ENCODE data around the gene PHACTR4. TPM values are rescaled to one million over a fixed set of nuclear protein-coding genes. Genes with fewer than 3 reads are reported as not detected.
"Not testable (repeated sequence)": the region's sequence is repeated elsewhere in the genome, so short reads cannot be mapped to it uniquely, and the experiment has no call there.

PHACTR4 gene
- total and polyA plus RNA-seq, 4 donors: 15.1 to 34.9 (median 20.6) TPM

DNA sequence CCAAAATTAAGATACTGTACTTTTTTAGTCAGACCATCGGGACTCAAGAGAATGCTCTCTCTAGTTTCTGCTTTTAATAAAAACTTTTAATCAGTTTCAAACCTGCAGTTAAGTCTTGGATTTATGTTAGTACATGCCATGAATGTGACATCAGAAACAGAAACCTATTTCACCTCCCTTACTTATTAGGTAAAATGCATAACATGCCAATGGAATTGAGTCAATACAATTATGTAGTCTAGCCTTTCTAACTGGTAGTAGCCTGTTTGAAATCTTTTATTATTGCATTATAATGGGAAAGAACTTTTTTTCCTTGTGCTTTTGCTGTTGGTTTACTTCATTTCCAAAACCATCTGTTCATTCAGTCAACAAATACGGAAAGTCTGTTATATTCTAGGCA lies 4.8 kb downstream of the PHACTR4 start:
- Histone ChIP-seq H3K9me3 (ENCODE audit: control insufficient read depth in 4 of 4, insufficient read depth in 3 of 4, low read length in 3 of 4) (no peaks in the 10 kb centered on the region), H3K27ac (ENCODE audit: low read depth in 1 of 2, low read length in 1 of 2) (no peak overlapping the region), H3K4me3 (no peak overlapping the region), H3K36me3 (ENCODE audit: control insufficient read depth in 4 of 4, insufficient read depth in 4 of 4, low read length in 4 of 4) (no peaks in the 10 kb centered on the region), H3K9ac (ENCODE audit: insufficient read depth in 1 of 2, low read length in 2 of 2) (no peak overlapping the region), H3K4me1 (ENCODE audit: control insufficient read depth in 5 of 5, insufficient read depth in 5 of 5, low read length in 5 of 5) (peaks cover 4 to 7% (median 4%) of the 10 kb centered on the region in 5 donors), H3K27me3 (ENCODE audit: control insufficient read depth in 3 of 3, insufficient read depth in 3 of 3, low read length in 2 of 3) (no peaks in the 10 kb centered on the region)
- WGBS, 2 donors: 84 to 90% methylated on average over 2 of the region's 2 CpGs
- DNase-seq (peak in 2 of 3 donors; percentile 7 to 14), ATAC-seq (ENCODE audit: insufficient read depth, low FRiP score) (no peak)
- TF ChIP-seq, protein P1, sequence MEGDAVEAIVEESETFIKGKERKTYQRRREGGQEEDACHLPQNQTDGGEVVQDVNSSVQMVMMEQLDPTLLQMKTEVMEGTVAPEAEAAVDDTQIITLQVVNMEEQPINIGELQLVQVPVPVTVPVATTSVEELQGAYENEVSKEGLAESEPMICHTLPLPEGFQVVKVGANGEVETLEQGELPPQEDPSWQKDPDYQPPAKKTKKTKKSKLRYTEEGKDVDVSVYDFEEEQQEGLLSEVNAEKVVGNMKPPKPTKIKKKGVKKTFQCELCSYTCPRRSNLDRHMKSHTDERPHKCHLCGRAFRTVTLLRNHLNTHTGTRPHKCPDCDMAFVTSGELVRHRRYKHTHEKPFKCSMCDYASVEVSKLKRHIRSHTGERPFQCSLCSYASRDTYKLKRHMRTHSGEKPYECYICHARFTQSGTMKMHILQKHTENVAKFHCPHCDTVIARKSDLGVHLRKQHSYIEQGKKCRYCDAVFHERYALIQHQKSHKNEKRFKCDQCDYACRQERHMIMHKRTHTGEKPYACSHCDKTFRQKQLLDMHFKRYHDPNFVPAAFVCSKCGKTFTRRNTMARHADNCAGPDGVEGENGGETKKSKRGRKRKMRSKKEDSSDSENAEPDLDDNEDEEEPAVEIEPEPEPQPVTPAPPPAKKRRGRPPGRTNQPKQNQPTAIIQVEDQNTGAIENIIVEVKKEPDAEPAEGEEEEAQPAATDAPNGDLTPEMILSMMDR (IDR thresholded peaks at IDR 0.05; ENCODE audit: control extremely low read depth, extremely low read depth): no peak

DNA sequence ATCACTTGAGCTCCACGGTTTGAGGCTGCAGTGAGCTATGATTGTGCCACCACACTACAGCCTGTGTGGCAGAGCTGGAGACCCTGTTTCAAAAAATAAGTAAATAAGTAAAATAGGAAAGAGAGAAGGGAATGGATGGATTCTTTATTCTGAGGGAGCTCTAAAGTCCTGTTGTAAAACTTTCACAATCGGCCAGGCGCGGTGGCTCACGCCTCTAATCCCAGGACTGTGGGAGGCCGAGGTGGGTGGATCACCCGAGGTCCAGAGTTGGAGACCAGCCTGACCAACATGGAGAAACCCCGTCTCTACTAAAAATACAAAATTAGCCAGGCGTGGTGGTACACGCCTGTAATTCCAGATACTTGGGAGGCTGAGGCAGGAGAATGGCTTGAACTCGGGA lies 6.1 kb downstream of the PHACTR4 start:
- not testable (repeated sequence) for H3K27me3 ChIP-seq (ENCODE audit: control insufficient read depth in 3 of 3, insufficient read depth in 3 of 3, low read length in 2 of 3); DNase-seq; H3K36me3 ChIP-seq (ENCODE audit: control insufficient read depth in 4 of 4, insufficient read depth in 4 of 4, low read length in 4 of 4); ATAC-seq (ENCODE audit: insufficient read depth, low FRiP score); H3K9me3 ChIP-seq (ENCODE audit: control insufficient read depth in 4 of 4, insufficient read depth in 3 of 4, low read length in 3 of 4); H3K4me3 ChIP-seq; H3K9ac ChIP-seq (ENCODE audit: insufficient read depth in 1 of 2, low read length in 2 of 2); H3K27ac ChIP-seq (ENCODE audit: low read depth in 1 of 2, low read length in 1 of 2); H3K4me1 ChIP-seq (ENCODE audit: control insufficient read depth in 5 of 5, insufficient read depth in 5 of 5, low read length in 5 of 5)
- 93% methylated on average over 11 of the region's 11 CpGs for WGBS, 2 donors

DNA sequence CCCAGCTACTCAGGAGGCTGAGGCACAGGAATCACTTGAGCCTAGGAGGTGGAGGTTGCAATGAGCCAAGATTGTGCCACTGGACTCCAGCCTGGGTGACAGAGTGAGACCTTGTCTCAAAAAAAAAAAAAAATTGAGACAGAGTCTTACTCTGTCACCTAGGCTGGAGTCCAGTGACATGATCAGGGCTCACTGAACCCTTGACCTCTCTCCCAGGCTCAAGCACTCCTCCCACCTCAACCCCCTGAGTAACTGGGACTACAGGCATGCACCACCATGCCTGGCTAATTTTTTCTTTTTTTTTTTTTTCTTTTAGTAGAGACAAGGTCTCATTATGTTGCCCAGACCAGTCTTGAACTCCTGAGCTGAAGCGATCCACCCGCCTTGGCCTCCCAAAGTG lies 6.7 kb downstream of the PHACTR4 start:
- H3K4me1 ChIP-seq (ENCODE audit: control insufficient read depth in 5 of 5, insufficient read depth in 5 of 5, low read length in 5 of 5); H3K36me3 ChIP-seq (ENCODE audit: control insufficient read depth in 4 of 4, insufficient read depth in 4 of 4, low read length in 4 of 4); ATAC-seq (ENCODE audit: insufficient read depth, low FRiP score); H3K9ac ChIP-seq (ENCODE audit: insufficient read depth in 1 of 2, low read length in 2 of 2); DNase-seq; H3K9me3 ChIP-seq (ENCODE audit: control insufficient read depth in 4 of 4, insufficient read depth in 3 of 4, low read length in 3 of 4); H3K4me3 ChIP-seq; H3K27ac ChIP-seq (ENCODE audit: low read depth in 1 of 2, low read length in 1 of 2); H3K27me3 ChIP-seq (ENCODE audit: control insufficient read depth in 3 of 3, insufficient read depth in 3 of 3, low read length in 2 of 3): not testable (repeated sequence)
- WGBS, 2 donors: 98 to 99% methylated on average over 2 of the region's 2 CpGs

DNA sequence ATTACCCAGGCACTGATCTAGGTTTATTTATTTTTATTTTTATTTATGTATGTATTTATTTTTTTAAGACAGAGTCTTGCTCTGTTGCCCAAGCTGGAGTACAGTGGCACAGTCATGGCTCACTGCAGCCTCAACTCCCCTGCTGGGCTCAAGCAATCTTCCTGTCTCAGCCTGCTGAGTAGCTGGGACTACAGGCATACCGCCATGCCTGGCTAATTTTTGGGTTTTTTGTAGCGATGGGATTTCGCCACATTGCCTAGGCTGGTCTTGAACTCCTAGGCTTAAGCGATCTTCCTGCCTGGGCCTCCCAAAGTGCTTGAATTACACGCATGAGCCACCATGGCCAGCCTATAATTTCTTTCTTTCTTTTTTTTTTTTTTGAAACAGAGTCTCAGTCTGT lies 9.4 kb downstream of the PHACTR4 start:
- DNase-seq: no peak
- Histone ChIP-seq H3K4me3 (no peak overlapping the region), H3K27ac (ENCODE audit: low read depth in 1 of 2, low read length in 1 of 2) (no peak overlapping the region), H3K36me3 (ENCODE audit: control insufficient read depth in 4 of 4, insufficient read depth in 4 of 4, low read length in 4 of 4) (no peaks in the 10 kb centered on the region), H3K4me1 (ENCODE audit: control insufficient read depth in 5 of 5, insufficient read depth in 5 of 5, low read length in 5 of 5) (peaks cover 0 to 4% (median 0%) of the 10 kb centered on the region in 5 donors), H3K27me3 (ENCODE audit: control insufficient read depth in 3 of 3, insufficient read depth in 3 of 3, low read length in 2 of 3) (no peaks in the 10 kb centered on the region), H3K9ac (ENCODE audit: insufficient read depth in 1 of 2, low read length in 2 of 2) (no peak overlapping the region), H3K9me3 (ENCODE audit: control insufficient read depth in 4 of 4, insufficient read depth in 3 of 4, low read length in 3 of 4) (no peaks in the 10 kb centered on the region)
- TF ChIP-seq, protein P1 (IDR thresholded peaks at IDR 0.05; ENCODE audit: control extremely low read depth, extremely low read depth): no peak
- no peak for ATAC-seq (ENCODE audit: insufficient read depth, low FRiP score)
- 95 to 96% methylated on average over 5 of the region's 5 CpGs for WGBS, 2 donors

DNA sequence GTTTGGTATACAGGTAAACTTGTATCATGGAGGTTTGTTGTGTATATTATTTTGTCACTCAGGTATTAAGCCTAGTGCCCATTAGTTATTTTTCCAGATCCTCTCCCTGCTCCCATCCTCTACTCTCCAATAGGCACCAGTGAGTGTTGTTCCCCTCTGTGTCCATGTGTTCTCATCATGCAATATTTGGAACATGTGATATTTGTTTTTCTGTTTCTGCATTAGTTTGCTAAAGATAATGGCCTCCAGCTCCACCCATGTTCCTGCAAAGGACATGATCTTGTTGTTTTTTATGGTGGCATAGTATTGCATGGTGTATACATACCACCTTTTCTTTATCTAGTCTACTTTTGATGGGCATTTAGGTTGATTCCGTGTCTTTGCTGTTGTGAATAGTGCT lies 10.9 kb downstream of the PHACTR4 start:
- WGBS, 2 donors: 90 to 93% methylated on average over 1 of the region's 1 CpG
- no peak for DNase-seq
- Histone ChIP-seq H3K9ac (ENCODE audit: insufficient read depth in 1 of 2, low read length in 2 of 2) (no peak overlapping the region), H3K9me3 (ENCODE audit: control insufficient read depth in 4 of 4, insufficient read depth in 3 of 4, low read length in 3 of 4) (no peaks in the 10 kb centered on the region), H3K27me3 (ENCODE audit: control insufficient read depth in 3 of 3, insufficient read depth in 3 of 3, low read length in 2 of 3) (no peaks in the 10 kb centered on the region), H3K4me3 (no peak overlapping the region), H3K27ac (ENCODE audit: low read depth in 1 of 2, low read length in 1 of 2) (no peak overlapping the region), H3K36me3 (ENCODE audit: control insufficient read depth in 4 of 4, insufficient read depth in 4 of 4, low read length in 4 of 4) (no peaks in the 10 kb centered on the region), H3K4me1 (ENCODE audit: control insufficient read depth in 5 of 5, insufficient read depth in 5 of 5, low read length in 5 of 5) (peaks cover 0 to 4% (median 0%) of the 10 kb centered on the region in 5 donors)
- TF ChIP-seq, protein P1 (IDR thresholded peaks at IDR 0.05; ENCODE audit: control extremely low read depth, extremely low read depth): no peak
- no peak for ATAC-seq (ENCODE audit: insufficient read depth, low FRiP score)

DNA sequence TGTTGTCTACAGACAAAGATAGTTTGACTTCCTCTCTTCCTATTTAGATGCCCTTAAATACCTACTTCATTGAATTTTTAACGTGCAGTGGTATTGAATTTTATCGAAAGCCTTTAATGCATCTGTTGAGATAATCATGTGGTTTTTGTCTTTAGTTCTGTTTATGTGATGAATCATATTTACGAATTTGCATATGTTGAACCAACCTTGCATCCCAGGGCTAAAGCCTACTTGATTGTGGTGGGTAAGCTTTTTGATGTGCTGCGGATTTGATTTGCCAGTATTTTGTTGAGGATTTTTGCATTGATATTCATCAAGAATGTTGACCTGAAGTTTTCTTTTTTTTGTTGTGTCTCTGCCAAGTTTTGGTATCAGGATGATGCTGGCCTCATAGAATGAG lies 14.2 kb downstream of the PHACTR4 start:
- not testable (repeated sequence) for H3K4me3 ChIP-seq; H3K4me1 ChIP-seq (ENCODE audit: control insufficient read depth in 5 of 5, insufficient read depth in 5 of 5, low read length in 5 of 5); H3K27me3 ChIP-seq (ENCODE audit: control insufficient read depth in 3 of 3, insufficient read depth in 3 of 3, low read length in 2 of 3); H3K27ac ChIP-seq (ENCODE audit: low read depth in 1 of 2, low read length in 1 of 2); ATAC-seq (ENCODE audit: insufficient read depth, low FRiP score); H3K9ac ChIP-seq (ENCODE audit: insufficient read depth in 1 of 2, low read length in 2 of 2); DNase-seq; H3K36me3 ChIP-seq (ENCODE audit: control insufficient read depth in 4 of 4, insufficient read depth in 4 of 4, low read length in 4 of 4); H3K9me3 ChIP-seq (ENCODE audit: control insufficient read depth in 4 of 4, insufficient read depth in 3 of 4, low read length in 3 of 4)
- 96 to 98% methylated on average over 4 of the region's 4 CpGs for WGBS, 2 donors
